CD4-positive, alpha-beta T cell treated with Interleukin-4 for 4 hours (primary cell): Measurements from ENCODE around the gene KCNC2.

Experiments used
- DNase-seq: peaks from one replicate; pipeline ENCODE4 v3.0.0-alpha.2; 2020

KCNC2 gene

DNA sequence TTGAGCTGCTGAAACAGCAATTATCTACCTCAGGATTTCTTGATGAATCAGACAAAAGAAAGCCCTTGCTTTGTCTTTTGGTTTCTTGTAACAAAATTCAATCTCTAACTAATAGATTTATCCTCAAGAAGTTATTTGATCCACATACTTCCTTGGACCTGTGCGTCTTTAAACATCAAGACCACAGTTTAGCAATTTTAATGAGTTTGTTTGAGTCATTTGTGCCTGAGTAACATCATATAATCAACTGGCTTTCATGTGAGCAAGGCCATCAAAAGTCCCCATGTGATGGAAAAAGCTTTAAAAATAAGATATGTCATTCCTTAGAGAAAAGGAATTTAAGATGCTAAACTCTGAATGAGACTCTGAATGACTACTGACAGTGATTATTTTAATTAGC lies 52.3 kb downstream of the KCNC2 start:
- no peak for DNase-seq

DNA sequence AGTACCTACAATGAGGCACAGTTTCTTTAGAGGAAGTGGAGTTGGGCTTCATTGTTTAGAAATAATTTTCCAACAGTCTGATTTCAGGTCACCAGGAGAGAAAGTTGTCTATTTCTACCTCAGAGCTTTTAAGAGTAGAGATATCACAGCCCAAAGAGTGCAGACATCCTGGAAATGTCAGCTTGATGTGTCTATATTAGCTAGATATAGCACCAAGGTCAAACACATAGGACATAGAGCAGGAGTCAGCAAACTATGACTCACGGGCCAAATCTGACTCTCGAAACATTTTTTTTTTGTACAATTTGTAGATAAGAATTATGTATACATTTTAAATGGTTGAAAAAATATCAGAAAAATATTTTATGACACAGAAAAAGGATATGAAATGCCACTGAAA lies 53.7 kb downstream of the KCNC2 start:
- no peak for DNase-seq

DNA sequence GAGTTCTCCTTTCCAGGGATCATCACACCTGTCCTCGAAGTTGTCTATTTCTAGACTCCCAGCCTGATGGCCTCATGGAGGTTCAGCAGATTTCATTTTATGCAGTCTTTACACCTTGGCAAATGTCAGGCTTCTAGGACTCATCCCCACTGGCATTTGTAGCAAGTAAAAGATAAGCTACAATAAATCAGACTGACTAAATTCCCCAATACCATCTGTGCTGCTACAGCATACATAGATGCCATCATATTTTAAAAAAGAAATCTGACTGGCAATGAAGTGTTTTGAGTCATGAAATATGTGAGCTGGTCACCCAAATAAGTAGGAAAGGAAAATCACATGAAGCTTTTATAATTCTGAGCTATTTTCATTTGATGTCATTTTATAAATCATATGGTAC lies 55.3 kb downstream of the KCNC2 start:
- no peak for DNase-seq

DNA sequence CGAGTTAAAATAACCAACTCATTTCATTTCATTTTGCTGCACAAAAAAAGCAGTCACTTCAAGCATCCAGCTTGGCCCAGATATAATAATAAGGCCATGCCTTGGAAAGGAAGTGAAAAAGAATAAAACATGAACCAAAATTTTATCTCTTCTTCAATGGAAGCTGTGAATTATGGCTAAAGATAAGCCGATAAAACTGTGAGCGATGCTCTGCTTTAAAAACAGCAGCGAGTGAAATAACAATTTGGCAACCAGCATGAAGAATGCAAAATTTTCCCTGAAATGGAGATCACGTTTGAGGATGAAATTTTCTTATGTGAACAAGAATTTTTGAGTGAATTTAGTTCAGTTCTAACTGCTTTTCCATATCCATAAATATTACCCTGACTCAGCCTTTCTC lies 70.4 kb downstream of the KCNC2 start:
- no peak for DNase-seq

DNA sequence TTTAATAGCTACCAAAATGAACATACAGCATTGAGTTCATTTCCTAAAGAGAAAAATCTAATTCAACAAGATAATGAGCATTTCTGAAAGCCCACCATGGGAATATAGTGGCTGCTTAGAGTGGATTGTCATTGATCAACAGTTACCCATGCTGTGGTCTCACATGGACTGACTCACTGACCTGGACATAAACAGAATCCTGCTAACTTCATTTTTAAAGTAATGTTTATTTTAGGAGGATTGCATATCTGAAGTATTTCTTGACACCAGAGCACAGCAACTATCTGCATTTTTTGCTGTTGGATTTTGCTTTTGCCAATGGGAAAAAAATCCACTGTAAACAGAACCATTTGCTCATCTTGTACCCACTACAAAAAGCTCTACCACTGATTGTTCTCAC lies 71.7 kb downstream of the KCNC2 start:
- DNase-seq, result no peak

DNA sequence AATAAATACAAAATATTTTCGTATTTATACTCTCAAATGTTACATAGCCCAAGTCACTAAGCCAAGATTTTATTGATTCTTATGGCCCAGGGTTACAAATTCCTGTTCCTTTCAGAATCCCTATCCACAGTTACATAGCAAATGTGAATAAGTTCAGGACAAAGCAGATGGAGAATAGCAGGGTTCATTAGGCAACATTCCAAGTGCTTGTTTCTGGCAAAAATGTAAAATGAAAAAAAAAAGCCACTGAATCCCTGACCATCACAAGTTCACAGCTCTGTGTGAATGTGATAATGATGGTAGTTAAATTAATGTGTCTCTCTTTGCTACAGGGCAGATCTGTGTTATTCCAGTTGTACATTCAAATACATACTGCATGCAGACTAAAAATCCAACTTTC lies 74.6 kb downstream of the KCNC2 start:
- DNase-seq, result no peak

DNA sequence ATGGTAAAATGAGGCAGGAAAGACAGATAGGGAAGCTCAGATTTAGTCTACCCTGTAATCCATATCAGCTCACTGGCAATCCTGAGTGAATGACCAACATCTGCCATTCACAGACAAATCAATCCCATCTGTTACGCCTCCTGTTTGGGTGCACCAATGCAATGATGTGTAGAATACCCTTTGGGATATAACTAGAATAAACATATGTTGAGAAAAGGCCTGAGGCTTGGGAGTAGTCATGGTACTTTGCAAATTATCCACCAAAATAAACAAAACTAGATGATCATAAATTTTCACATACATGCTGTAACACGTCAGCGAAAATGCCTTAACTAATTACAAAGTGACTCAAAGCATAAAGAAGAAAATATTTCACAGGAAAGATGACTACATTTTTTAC lies 78.8 kb downstream of the KCNC2 start:
- no peak for DNase-seq

DNA sequence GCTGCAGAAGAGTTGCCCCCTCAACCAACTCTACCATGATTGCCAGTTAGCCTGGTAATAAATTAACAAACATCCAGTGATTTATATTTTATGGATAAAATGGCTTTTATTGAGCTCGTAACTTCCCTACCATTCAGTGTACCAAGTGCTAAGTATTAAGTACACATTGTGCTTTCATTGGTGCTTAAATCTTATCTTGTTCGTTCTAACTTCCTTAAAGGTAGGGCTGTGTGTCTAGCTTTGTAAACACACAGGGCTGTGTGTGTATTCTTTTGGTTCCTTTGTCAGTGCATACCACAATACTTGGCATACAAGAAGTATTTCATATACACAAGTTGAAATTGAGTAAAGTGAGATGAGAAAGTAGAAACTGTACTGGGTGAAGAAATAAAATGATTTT lies 80.4 kb downstream of the KCNC2 start:
- no peak for DNase-seq

DNA sequence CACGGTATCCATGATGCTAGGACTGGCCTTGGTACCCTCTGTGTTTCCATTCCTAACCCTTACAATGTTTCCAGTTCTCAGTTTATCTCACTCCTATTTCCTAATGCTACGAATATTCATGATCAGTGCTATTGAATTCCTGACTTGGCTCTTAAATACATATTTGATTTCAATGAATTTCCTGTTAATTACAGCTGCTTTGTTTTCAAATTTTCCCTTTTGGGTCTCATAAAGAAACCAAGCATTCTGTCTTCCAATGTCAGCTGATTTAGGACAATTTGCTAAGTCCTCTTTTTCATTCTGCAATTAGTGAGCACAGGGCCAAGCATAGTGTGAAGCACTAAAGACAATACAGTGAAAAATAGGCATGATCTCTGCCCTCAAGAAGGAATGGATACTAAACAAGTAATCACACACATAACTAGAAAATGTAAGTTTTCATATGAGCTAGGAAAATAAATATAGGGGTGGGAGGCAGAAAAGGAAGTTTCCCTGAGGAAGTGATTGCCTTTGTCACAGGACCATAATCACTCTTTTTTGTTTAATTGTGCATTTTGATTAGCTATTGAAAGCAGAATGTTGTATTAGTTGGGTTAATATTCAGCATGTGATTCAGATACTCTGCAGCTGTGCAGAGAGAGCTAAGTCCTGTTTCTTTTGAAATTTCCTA lies 88.5 kb downstream of the KCNC2 start:
- no peak for DNase-seq

DNA sequence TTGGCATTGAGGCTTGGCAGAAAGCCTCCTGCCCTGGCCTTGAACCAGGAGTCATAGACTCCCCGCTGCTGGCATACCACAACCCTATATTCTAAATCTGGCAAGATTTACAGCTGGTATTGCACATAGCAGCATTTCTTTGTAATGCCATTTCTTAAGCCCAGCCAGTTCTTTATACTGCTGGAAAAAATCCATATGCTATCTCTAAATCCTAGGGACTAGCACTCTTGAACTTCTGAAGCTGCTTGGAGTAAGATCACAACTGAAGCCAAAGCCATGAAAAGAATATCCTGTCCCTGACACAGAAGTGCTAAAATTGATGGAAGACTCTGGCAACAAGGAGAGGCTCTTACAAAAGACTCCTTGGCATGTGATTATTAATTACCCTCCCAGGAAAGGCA lies 89.3 kb downstream of the KCNC2 start:
- DNase-seq, result no peak

DNA sequence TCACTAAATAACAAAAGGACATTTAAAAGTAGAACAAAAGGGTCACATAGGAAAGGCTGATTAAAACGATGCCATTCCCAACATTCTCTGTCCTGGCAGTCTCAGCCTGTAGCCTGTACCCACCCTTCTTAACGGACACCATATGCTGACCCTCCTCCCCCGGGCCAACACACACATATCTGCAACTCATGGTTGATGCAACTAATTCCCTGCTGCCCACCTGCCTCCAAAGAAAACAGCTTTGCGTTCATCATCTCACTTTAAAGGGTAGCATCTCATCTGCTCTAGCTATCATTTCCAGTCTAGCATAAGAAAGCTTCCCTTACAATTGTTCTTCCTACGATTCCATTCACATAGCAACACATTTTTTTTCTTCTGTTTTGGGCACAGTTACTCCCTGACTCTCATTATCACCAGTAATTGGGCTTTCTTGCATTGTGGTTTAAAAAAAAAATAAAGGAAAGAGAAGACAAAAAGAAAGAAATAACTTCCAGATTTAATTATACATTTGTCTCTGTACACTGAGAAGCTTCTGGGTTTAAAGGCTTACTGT lies 92.9 kb downstream of the KCNC2 start:
- DNase-seq, result no peak

DNA sequence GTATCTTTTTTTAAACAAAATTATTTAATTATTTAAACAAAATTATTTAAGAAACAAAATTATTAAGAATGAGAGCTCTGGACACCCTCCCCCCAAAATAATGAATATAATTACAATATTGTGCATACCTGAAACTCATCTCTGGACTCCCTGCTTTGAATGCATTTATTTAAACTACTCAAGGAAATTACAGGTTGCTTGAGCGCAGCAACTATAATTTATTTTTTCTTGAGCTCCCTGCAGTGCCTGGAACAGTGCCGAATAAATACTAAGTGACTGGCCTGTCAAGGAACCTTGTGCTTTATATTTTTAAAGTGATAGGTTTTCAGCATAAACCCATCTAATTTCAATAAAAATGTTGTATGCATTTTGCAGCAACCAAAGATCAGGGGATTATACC lies 93.9 kb downstream of the KCNC2 start:
- no peak for DNase-seq

DNA sequence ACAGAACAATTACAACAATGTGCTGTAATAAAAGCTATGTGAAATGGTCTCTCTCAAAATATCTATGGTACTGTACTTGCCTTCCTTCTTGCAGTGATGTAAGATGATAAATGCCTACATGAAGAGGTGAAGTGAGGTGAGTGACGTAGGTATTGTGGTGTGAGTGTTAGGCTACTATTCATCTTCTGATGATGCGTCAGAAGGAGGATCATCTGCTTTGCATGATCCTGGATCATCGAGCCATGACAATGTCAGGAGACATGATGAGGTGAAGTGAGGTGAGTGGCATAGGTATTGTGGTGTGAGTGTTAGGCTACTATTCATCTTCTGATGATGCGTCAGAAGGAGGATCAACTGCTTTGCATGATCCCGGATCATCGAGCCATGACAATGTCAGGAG lies 105.8 kb downstream of the KCNC2 start:
- DNase-seq, result no peak

DNA sequence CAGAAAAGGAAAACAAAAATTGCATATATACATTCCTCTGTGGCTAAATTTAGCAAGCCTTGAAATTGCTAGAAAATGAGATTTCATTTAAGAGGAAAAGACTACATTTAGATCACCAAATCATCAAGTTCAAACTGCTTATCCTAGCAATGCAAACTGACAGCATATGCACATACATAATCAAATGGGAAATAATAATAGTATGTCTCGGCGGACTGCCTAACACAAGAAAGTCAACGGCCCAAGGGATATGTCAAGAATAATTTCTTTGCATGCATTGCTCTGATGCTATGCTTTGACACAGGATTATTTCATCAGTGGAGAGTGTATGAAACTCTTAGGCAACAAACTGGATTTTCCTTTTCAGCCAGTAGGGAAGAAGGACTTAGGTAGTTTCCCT lies 107.9 kb downstream of the KCNC2 start:
- DNase-seq, result no peak

DNA sequence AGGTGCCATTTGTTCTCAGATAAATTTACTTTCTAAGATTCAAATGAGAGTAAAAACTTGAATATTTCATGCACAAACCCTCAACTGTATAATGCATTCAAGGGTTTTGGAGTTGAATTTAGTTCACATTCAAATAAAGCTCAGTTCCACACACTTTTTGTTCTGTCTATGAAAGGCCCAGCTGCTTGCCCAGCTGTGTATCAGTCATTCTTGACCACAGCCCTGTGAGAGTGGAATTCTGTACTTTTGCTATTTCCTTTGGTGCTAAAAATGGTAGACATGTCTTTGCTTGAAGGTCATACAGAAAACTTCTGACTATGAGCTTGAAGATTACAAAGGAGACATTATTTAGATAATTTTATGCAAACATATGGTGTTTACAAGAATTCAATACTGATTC lies 110.4 kb downstream of the KCNC2 start:
- no peak for DNase-seq

DNA sequence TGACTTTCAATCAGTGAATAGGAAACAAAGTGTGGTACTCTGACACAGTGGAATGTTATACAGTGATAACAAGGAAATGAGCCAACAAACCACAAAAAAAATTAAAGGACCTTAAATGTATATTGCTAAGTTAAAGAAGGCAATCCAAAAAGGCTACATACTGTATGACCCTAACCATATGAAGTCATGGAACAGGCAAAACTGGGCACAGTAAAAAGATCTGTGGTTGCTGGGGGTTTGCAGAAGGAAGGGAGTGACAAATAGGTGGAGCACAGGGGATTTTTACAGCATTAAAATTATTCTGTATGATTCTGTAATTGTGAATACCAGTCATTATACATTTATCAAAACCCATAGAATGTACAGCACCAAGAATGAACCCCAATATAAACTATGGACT lies 112.6 kb downstream of the KCNC2 start:
- no peak for DNase-seq

DNA sequence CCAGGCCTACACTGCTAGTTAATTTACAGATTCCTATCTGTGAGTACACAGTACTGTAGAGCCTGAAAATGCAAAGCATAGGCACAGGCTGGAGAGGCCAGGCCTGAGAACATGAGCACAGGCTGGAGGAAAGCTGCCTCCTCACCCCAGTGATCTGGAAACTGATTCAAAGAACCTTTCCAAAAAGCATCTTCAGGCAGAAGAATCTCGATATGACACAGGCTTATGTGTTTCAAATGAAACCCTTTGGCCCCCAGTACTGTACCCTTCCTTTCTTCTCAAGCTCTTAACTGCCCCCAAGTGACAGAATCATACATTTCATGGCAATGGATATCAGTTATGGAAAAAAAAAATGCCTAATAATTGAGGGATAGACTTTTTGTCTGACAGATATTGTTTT lies 122.0 kb downstream of the KCNC2 start:
- DNase-seq, result no peak

DNA sequence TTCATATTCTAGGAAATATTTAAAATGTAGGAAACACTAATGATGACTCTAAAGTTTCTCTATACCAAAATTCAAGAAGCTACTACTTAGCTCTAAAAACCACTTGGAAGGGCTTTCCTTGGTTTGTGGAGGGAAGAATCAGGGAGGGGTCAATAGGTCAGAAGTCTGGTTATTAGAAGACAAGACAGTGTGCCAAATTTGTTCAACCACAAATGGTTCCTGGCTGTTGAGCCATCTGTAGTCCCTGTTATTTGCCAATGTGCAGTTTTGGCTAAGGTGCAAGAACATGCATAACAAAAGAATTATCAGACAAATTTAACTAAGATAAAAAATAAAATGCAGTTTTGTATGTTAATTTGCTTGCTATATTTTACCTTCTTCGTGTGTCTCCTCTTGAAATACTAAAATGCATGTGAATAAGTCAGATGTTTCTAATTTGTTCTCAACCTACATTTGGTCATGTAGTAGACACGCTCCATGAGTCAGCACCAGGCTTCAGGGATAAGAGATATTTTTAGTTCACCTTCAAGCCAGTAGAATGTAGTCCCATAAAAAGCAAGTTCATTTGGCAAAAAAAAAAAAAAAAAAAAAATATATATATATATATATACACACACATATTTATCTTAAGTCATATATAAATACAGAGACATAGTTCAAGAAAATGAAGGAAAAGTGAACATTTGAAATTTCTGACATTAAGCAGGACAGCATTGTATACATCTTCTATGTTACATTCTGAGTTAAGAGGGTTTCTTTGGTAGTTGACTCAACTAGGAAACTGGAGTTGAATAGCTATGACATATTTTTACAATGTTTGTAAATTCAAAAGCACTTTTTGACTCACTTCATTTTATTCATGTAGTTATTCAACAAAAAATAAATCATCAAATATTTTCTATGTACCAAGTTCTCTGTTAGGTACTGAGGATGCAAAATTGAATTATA lies 123.3 kb downstream of the KCNC2 start:
- DNase-seq, result no peak

DNA sequence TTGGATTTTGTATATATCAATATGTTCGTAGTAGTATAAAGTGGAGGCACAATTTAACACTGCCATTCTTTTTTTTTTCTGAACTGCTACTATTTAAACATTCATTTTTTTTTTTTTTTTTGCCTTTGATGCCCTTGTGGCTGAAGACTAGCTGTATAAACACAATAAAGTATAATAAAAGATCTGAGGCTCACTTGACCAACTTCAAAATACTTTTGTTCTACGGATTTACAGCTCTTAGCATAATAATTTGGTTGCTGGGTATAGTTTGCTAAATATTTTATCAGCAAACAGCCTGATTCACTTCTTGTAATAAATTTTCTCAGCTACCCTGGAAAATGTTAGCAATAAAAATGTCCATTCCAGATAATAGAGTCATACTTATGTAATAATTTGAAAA lies 128.3 kb downstream of the KCNC2 start:
- DNase-seq, result no peak

DNA sequence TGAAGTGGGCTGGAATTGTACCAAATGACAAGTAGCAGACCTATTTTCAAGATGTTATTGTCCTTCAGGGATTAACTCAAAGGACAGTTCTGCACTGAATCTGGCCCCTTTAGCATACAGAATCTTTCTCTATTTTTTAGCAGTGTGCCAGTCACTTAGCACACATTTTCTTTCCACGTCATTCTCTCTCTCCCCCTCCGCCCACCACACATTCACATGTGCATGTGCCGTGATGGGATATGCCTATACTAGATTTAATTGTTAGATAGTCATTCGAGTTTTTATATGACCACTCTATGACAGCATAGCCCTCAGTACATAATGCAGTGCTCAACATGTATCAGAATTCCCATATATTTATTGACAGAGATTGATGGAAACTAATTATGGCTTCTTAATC lies 129.1 kb downstream of the KCNC2 start:
- no peak for DNase-seq

DNA sequence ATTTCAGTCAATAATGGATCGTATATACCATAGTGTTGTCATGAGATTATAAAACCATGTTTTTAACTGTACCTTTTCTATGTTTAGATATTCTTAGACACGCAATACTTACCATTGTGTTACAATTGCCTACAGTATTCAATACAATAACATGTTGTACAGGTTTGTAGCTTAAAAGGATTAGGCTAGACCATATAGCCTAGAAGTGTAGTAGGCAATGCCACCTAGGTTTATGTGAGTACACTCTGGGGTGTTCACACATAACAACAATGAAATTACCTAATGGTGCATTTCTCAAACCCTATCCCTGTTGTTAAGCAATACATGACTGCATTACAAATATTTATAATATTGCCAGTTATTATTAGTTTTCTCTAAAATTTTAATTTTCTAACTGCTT lies 144.2 kb downstream of the KCNC2 start:
- no peak for DNase-seq

DNA sequence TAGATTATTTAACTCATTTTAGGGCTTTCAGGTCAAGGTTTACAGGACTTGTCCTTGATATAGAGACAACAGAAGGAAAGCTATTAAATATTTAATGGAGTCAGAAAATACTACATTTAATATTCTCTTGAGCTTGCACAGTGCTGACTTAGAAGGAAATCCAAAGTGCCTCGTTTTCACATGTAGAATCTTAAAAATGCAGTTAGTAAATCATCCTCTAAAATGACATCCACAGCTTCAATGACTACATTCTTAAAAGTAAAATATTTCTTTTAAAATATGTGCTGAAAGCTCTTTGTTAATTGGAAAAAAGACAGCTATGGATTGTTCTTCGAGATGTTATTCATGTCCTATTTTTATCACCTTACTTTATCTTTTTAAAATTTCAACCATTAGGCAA lies 146.9 kb downstream of the KCNC2 start:
- DNase-seq, result no peak

DNA sequence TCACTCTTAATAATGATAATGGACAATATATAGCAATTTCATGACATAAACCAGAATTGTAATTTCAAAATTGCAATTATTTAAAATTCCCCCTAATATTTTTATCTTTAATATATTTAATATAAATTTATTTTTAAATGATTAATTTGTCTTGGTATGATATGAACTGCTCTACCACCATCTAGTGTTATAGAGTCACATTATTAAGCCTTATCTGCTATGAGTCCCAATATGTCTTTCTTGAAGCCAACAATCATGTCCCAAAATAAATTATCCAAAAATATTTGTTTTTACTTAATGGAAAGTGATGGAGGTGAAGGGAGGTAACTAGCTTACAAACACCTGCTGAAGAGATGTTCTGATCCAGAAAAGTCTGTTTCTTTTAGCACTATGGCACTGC lies 151.4 kb downstream of the KCNC2 start:
- no peak for DNase-seq

DNA sequence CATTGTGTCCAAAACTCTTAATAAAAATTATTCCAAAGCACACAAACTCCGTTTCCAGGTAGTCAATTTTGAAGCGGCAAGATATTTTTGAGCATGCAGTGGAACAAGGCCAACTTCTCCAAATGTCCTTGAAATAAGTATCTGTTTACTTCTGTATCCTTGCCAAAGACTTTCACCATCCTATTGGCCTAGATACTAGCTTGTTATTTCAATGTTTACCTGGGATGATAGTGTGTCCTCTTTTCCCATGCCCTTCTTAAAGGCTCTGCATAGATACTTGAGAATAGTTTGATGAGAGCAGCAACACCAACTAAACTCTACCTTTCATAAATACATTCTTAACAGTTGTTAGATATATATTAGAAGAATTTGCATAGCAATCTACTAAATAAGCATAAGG lies 160.9 kb downstream of the KCNC2 start:
- no peak for DNase-seq
